ENCODE results near the gene GAS6.
"Not testable (repeated sequence)": the region's sequence is repeated elsewhere in the genome, so short reads cannot be mapped to it uniquely, and the experiment has no call there.

Gene GAS6

GRCh38 chr13:113806104-113806471 is 57.8 kb downstream of the GAS6 start:
- DNase-seq (ENCODE audit: low spot score) = no peak

GRCh38 chr13:113805431-113806103 is 58.3 kb downstream of the GAS6 start:
- DNase-seq (ENCODE audit: low spot score) = no peak

- DNase-seq (ENCODE audit: low spot score) = no peak
Observed at GRCh38 chr13:113804703-113805430, 59.0 kb downstream of the GAS6 start.

GRCh38 chr13:113804017-113804702 is 59.7 kb downstream of the GAS6 start:
- DNase-seq (ENCODE audit: low spot score) = no peak

GRCh38 chr13:113803409-113804016 is 60.4 kb downstream of the GAS6 start:
- DNase-seq (ENCODE audit: low spot score) = no peak

GRCh38 chr13:113802761-113803160 is 61.1 kb downstream of the GAS6 start:
- DNase-seq (ENCODE audit: low spot score) = no peak

GRCh38 chr13:113802090-113802531 is 61.8 kb downstream of the GAS6 start:
- DNase-seq (ENCODE audit: low spot score) = no peak

- no peak for DNase-seq (ENCODE audit: low spot score)
Observed at GRCh38 chr13:113801289-113801961, 62.5 kb downstream of the GAS6 start.

GRCh38 chr13:113800576-113800926 is 63.3 kb downstream of the GAS6 start:
- DNase-seq (ENCODE audit: low spot score) = no peak

- no peak for DNase-seq (ENCODE audit: low spot score)
Observed at GRCh38 chr13:113798200-113798811, 65.6 kb downstream of the GAS6 start.

GRCh38 chr13:113796964-113797676 is 66.8 kb downstream of the GAS6 start:
- DNase-seq (ENCODE audit: low spot score) = no peak

- no peak for DNase-seq (ENCODE audit: low spot score)
Observed at GRCh38 chr13:113796211-113796963, 67.5 kb downstream of the GAS6 start.

GRCh38 chr13:113795362-113795761 is 68.5 kb downstream of the GAS6 start:
- DNase-seq (ENCODE audit: low spot score) = not testable (repeated sequence)

- no peak for DNase-seq (ENCODE audit: low spot score)
Observed at GRCh38 chr13:113794764-113795173, 69.1 kb downstream of the GAS6 start.

- DNase-seq (ENCODE audit: low spot score) = no peak
Observed at GRCh38 chr13:113794086-113794485, 69.8 kb downstream of the GAS6 start.

GRCh38 chr13:113793718-113794085 is 70.2 kb downstream of the GAS6 start:
- no peak for DNase-seq (ENCODE audit: low spot score)

GRCh38 chr13:113792886-113793717 is 70.8 kb downstream of the GAS6 start:
- DNase-seq (ENCODE audit: low spot score) = no peak

GRCh38 chr13:113792236-113792770 is 71.6 kb downstream of the GAS6 start:
- no peak for DNase-seq (ENCODE audit: low spot score)

GRCh38 chr13:113791761-113792160 is 72.1 kb downstream of the GAS6 start:
- DNase-seq (ENCODE audit: low spot score) = no peak

Measured in germinal center (tissue), 1 donor.